Measurements from ENCODE around the gene PRKG1.

- TF ChIP-seq CTCF (conservative IDR thresholded peaks at IDR 0.05; ENCODE audit: low read length) (no peak), EZH2phosphoT487 (IDR thresholded peaks at IDR 0.05; ENCODE audit: borderline replicate concordance) (no peak)
Observed at GRCh38 chr10:51985336-51985735, 911.0 kb downstream of the PRKG1 start.

All from Loucy (cell line).